Suppressor macrophage (primary cell): ENCODE measurements around the gene HRC.
"Not testable (repeated sequence)": the region's sequence is repeated elsewhere in the genome, so short reads cannot be mapped to it uniquely, and the experiment has no call there.

ENCODE experiments used
- DNase-seq, 4 experiments: peaks; one replicate each; pipeline ENCODE4 v3.0.0-alpha.2; 2020 to 2022
- total RNA-seq, 17 experiments: gene quantifications; one replicate each; lab custom pipeline; 2026; ENCODE audit warnings: mixed read lengths in 6 of 17, inconsistent platforms in 3 of 17; lab: John Stamatoyannopoulos, UW

The HRC gene, protein sequence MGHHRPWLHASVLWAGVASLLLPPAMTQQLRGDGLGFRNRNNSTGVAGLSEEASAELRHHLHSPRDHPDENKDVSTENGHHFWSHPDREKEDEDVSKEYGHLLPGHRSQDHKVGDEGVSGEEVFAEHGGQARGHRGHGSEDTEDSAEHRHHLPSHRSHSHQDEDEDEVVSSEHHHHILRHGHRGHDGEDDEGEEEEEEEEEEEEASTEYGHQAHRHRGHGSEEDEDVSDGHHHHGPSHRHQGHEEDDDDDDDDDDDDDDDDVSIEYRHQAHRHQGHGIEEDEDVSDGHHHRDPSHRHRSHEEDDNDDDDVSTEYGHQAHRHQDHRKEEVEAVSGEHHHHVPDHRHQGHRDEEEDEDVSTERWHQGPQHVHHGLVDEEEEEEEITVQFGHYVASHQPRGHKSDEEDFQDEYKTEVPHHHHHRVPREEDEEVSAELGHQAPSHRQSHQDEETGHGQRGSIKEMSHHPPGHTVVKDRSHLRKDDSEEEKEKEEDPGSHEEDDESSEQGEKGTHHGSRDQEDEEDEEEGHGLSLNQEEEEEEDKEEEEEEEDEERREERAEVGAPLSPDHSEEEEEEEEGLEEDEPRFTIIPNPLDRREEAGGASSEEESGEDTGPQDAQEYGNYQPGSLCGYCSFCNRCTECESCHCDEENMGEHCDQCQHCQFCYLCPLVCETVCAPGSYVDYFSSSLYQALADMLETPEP
- total RNA-seq: 0 to 1.9 (median 0) reads per million in 17 experiments

DNA sequence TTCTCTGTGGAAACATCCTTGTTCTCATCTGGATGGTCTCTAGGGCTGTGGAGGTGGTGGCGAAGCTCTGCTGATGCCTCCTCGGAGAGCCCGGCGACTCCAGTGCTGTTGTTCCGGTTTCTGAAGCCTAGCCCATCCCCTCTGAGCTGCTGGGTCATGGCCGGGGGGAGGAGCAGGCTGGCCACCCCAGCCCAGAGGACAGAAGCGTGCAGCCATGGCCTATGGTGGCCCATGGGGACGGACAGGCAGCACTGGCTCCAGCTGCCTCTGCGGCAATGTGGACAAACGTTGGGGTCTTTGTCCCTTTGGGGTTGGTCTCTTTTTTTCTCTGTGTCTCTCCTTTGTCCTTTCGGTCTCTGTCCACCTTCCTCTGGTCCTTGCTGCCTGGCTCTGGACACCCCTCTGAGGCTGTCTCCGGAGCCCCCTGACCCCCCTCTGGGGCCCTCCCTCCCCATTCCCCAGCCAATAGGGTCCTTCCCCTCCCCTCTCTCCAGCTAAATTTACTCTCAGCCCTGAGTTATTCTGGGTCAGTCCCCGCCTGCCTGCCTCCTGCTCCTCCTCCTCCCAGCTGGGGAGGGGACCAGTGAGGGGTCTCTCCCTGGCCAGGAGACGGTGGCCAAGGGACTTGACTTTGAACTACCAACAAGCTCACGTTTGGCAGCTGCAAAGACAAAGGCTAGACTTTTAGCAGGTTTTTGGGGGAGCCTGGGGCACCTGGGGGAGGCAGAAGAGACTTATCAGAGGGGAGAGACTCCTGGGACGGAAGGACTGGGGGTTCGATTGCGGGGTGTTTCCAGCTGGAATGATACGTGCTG lies at the start of gene HRC:
TSS of gene HRC (minus strand) at position 392 of the 815 bp plus-strand sequence. CDS start at position 233, 159 bp downstream.
- peak in 2 of 4 experiments; percentile 25 to 44 for DNase-seq

- DNase-seq: peak in 1 of 4 experiments; percentile 21
These were observed 45.8 kb upstream of the HRC start for GRCh38 chr19:49201042-49201441.

DNA sequence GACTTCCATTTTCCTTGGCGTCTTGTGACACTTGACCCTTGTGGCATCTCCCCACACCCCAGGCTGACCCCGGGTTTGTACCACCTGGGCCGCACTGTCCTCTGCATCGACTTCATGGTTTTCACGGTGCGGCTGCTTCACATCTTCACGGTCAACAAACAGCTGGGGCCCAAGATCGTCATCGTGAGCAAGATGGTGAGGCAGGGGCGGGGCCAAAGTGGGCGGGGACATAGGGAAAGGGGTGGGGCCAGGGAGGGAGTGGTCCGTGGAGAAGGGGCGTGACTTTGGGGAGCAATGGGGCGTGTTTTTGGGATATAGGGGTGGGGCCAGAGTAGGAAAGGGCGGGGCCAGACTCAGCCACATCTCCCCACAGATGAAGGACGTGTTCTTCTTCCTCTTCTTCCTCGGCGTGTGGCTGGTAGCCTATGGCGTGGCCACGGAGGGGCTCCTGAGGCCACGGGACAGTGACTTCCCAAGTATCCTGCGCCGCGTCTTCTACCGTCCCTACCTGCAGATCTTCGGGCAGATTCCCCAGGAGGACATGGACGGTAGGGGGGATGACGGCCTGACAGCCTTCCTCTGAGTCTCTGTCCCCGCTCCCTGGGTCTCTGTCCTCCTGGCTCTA lies 45.2 kb upstream of the HRC start:
- DNase-seq: peak in 2 of 4 experiments; percentile 8 to 22

- no peak for DNase-seq
These were observed 41.5 kb upstream of the HRC start for GRCh38 chr19:49196527-49197240.

- DNase-seq: no peak
These were observed 39.2 kb upstream of the HRC start for GRCh38 chr19:49194408-49194807.

- DNase-seq: no peak
These were observed 38.7 kb upstream of the HRC start for GRCh38 chr19:49193822-49194394.

DNA sequence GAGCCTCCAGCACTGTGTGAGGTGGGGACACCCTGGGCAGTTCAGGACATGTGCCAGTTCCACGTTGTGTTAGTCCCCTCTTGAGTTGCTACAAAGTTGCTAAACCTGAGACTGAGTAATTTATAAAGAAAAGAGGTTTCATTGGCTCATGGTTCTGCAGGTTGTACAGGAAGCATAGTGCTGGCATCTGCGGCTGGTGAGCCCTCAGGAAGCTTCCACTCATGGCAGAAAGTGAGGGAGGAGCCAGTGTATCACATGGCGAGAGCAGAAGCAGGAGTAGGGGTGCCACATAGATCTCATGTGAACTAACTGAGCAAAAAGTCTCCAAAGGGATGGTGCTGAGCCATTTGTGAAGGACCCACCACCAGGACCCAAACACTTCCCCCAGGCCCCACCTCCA lies 35.6 kb upstream of the HRC start:
- DNase-seq: no peak

GRCh38 chr19:49189259-49189658 lies 34.1 kb upstream of the HRC start:
- no peak for DNase-seq

- no peak for DNase-seq
These were observed 33.5 kb upstream of the HRC start for GRCh38 chr19:49188626-49189200.

DNA sequence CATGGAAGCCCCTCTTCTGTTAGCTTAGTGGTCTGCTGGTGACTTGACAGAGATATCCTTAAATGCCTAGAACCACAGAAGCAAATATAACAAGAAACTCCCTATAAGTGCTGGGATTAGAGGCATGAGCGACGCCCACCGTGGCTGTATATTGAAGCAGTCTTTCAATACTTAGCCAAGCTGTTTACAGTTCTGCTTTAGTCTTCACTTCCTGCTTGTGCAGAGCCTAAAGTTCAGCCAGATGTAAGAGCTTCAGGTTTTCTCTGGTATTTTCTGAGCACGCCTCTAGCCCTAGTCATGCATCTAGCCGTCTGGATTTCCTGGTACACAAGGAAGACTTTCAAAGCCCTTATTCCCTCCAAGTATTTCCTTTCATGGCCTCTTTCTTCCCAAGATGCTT lies 30.9 kb upstream of the HRC start:
- DNase-seq: peak in 3 of 4 experiments; percentile 20 to 34 (median 21)

GRCh38 chr19:49182848-49183375 lies 27.7 kb upstream of the HRC start:
- DNase-seq: no peak

DNA sequence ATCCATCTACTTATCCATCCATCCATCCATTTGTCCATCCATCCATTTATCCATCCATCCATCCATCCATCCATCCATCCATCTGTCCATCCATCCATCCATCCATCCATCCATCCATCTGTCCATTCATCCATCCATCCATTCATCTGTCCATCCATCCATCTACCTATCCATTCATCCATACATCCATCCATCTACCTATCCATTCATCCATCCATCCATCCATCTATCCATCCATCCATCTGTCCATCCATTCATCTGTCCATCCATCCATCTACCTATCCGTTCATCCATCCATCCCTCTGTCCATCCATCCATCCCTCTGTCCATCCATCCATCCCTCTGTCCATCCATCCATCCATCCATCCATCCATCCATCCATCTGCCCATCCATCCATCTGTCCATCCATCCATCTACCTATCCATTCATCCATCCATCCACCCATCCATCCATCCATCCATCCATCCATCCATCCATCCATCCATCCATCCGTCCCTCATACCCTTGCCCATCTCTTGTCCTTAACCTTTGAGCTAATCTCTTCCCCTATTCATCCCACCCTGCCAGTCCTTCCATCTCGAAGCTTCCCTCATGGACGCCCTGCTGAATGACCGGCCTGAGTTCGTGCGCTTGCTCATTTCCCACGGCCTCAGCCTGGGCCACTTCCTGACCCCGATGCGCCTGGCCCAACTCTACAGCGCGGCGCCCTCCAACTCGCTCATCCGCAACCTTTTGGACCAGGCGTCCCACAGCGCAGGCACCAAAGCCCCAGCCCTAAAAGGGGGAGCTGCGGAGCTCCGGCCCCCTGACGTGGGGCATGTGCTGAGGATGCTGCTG lies 27.0 kb upstream of the HRC start:
- not testable (repeated sequence) for DNase-seq

DNA sequence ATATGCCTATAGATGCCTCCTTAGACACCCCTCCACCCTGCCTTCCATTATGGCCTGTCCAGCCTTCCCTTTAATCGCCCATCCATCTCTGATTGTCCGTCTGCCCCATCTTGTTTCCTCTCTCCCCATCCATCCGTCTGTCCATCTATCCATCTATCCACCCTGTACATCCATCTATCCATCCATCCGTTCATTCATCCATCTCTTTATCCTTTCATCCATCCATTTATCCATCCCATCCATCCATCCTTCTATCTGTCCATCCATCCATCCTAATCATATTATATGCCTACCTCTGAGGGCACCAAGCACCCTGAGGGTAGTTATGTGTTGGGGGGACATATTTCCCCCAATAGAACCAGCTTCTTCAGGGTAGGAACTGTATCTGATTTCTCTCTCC lies 25.5 kb upstream of the HRC start:
- DNase-seq: no peak

DNA sequence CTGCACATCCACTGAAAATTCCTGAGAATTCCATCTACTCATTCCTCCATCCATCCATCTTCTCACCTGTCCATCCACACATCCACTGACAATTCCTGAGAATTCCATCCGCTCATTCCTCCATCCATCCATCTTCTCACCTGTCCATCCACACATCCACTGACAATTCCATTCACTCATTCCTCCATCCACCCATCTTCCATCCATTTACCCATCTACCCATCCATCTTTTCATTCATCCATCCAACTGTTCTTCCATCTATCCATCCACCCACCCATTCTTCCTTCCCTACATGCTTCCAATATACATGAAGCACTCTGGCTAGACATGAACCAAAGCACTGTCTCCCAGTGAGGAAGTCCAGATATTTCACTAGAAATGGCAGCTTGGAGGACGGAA lies 18.0 kb upstream of the HRC start:
- DNase-seq: no peak

GRCh38 chr19:49168421-49168820 lies 13.2 kb upstream of the HRC start:
- no peak for DNase-seq

- no peak for DNase-seq
These were observed 12.7 kb upstream of the HRC start for GRCh38 chr19:49167857-49168409.

DNA sequence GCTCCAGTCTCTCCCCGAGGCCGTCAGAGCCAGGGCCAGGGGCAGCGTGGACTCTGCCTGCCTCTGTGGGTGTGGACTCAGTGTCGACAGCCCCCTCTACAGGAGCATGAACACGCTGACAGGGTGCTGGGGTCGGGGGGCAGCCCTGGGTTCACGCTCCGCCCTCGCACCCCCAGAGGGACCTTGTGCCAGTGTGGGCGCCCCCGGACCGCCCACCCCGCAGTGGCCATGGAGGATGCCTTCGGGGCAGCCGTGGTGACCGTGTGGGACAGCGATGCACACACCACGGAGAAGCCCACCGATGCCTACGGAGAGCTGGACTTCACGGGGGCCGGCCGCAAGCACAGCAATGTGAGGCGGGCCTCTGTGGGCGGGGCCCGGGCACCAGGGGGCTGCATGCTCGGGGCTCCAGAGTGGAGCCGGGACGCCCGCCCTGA lies 10.7 kb upstream of the HRC start:
- no peak for DNase-seq

DNA sequence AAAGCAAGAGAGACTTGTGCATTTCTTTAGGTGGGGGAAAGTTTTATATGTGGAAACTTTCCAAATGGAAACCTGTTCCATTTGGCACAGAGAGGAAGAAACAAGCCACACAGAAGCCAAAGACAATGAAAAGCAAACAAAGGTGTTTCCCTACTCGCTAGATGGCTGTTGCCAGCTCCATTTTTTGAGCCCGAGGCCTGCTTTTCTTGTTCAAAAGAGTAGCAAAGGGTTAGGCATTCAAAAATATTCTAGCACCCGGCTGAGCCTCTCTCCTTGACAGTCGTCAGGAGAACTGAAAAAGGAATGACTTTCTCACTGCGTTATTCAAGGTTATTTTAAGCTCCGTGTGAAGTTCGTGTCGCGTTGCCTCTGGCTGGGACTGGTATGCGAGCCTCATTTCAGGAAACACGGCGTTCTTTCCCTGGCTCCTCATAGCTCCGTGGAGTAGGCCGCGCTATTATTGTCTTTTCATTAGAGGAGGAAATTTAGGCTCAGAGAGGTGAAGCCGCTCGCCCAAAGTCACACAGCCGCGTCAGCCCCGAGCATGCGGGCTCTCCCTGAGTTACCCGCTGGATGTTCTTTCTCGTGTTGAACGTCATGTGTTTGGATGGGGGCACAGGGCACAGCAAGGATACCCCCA lies 10.0 kb upstream of the HRC start:
- no peak for DNase-seq

GRCh38 chr19:49161987-49162386 lies 6.8 kb upstream of the HRC start:
- DNase-seq: no peak
